ENCODE results near the gene NAGS. TPM values are rescaled to one million over a fixed set of nuclear protein-coding genes. Genes with fewer than 3 reads are reported as not detected.

Gene NAGS
- total RNA-seq, 1 experiment from 2014 or later, result 10.0 TPM

DNA sequence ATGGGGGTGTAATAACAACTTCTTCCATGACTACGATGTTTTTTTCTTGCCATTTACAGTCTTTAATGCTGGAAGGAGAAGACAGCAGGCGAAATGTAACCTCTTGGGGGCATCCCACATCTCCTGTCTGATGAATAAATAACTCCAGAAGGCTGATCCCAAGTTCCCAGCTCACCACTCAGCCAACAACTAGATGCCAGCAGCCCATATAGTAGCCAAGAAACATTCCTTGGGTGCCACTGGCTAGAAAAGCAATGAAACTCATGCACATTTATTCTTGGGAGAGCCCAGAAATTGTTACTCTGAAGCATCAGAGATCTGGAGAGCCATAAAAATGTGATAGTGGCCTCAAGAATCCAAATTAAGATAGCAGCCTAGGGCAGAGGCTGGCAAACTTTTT is 33.0 kb downstream of the NAGS start (continued):
- TF ChIP-seq SIN3A (IDR thresholded peaks at IDR 0.05; ENCODE audit: low read depth), result no peak
- no peak for TF ChIP-seq EZH2 (IDR thresholded peaks at IDR 0.05)
- TF ChIP-seq FOSL1 (IDR thresholded peaks at IDR 0.05; ENCODE audit: low read depth), result no peak
- TF ChIP-seq EGR1 (IDR thresholded peaks at IDR 0.05; ENCODE audit: low read depth), result no peak
- TF ChIP-seq RAD21 (IDR thresholded peaks at IDR 0.05; ENCODE audit: low read depth), result no peak
- TF ChIP-seq CBX3 (IDR thresholded peaks at IDR 0.05; ENCODE audit: low read depth), result no peak

DNA sequence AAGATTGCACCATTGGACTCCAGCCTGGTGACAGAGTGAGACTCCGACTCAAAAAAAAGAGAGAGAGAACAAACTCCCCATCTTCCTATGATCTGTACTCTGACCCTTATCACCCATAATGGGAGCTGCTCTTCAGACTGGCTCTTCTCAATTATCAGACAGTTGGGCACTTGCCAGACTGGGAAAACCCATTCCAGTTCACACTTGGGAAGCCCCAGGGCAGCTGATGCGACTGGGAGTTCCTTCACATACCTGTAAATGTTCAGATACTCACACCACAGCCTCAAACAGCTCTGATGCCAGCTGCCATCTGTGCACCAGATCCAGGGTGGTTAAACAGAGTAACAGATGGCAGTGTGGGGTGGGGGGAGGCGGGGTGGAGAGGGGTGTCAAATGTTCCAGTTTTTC is 34.2 kb downstream of the NAGS start:
- Histone ChIP-seq H3K4me3 (replicated peaks in 1 of 2; ENCODE audit: low read depth in 1 of 2, low read length in 2 of 2) (no peak overlapping the region), H3K9me3 (ENCODE audit: control insufficient read depth in 1 of 2, insufficient read depth in 1 of 2, low read depth in 1 of 2, low read length in 2 of 2) (no peaks in the 10 kb centered on the region), H3K79me2 (ENCODE audit: insufficient read depth, low read length) (peaks cover 65% of the 10 kb centered on the region), H3K4me2 (ENCODE audit: low read length) (no peak overlapping the region), H3K36me3 (ENCODE audit: control insufficient read depth in 1 of 2, insufficient read depth in 2 of 2, low read length in 2 of 2) (peaks cover 35 to 43% of the 10 kb centered on the region in 2 experiments; a peak in 3 of 4 replicates), H3K9ac (ENCODE audit: low read length) (no peak overlapping the region), H4K20me1 (ENCODE audit: insufficient read depth) (peaks cover 12% of the 10 kb centered on the region; the same call in 1 of the 2 replicates), H3K27ac (ENCODE audit: low read depth, low read length) (no peak overlapping the region), H3K4me1 (ENCODE audit: control insufficient read depth in 1 of 2, insufficient read depth in 2 of 2, low read length in 2 of 2) (no peaks in the 10 kb centered on the region), H3K27me3 (ENCODE audit: insufficient read depth, low read length) (no peaks in the 10 kb centered on the region), H3K9me2 (ENCODE audit: insufficient read depth) (no peaks in the 10 kb centered on the region), H2AFZ (ENCODE audit: low read depth, low read length, poor library complexity, severe bottlenecking) (no peak overlapping the region)
- DNase-seq (ENCODE audit: low read depth, low spot score) (no peak), ATAC-seq (no peak)
- no TSS peak for BruUV-seq (replicated peaks)
- ChIA-PET RAD21 (ENCODE audit: low non-redundant PET in 1 of 2, low total read pairs in 2 of 2, uncharacterized antibody in 2 of 2, unreplicated experiment in 2 of 2) (no interaction called here), POLR2A (no interaction called here), CTCF (no interaction called here)
- no peak for TF ChIP-seq RAD21 (IDR thresholded peaks at IDR 0.05; ENCODE audit: low read depth)
- TF ChIP-seq, protein P1, sequence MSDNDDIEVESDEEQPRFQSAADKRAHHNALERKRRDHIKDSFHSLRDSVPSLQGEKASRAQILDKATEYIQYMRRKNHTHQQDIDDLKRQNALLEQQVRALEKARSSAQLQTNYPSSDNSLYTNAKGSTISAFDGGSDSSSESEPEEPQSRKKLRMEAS (IDR thresholded peaks at IDR 0.05), result no peak
- TF ChIP-seq, protein P2, sequence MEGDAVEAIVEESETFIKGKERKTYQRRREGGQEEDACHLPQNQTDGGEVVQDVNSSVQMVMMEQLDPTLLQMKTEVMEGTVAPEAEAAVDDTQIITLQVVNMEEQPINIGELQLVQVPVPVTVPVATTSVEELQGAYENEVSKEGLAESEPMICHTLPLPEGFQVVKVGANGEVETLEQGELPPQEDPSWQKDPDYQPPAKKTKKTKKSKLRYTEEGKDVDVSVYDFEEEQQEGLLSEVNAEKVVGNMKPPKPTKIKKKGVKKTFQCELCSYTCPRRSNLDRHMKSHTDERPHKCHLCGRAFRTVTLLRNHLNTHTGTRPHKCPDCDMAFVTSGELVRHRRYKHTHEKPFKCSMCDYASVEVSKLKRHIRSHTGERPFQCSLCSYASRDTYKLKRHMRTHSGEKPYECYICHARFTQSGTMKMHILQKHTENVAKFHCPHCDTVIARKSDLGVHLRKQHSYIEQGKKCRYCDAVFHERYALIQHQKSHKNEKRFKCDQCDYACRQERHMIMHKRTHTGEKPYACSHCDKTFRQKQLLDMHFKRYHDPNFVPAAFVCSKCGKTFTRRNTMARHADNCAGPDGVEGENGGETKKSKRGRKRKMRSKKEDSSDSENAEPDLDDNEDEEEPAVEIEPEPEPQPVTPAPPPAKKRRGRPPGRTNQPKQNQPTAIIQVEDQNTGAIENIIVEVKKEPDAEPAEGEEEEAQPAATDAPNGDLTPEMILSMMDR (IDR thresholded peaks at IDR 0.05 in 2 of 3, conservative IDR thresholded peaks at IDR 0.05 in 1 of 3; ENCODE audit: borderline replicate concordance in 1 of 3, insufficient read depth in 1 of 3, low read depth in 2 of 3, low read length in 2 of 3), result no peak
- no peak for TF ChIP-seq EZH2 (IDR thresholded peaks at IDR 0.05)
- no peak for TF ChIP-seq SP1 (IDR thresholded peaks at IDR 0.05; ENCODE audit: low read depth)
- TF ChIP-seq, protein P3, sequence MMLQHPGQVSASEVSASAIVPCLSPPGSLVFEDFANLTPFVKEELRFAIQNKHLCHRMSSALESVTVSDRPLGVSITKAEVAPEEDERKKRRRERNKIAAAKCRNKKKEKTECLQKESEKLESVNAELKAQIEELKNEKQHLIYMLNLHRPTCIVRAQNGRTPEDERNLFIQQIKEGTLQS (IDR thresholded peaks at IDR 0.05), result no peak
- TF ChIP-seq POLR2AphosphoS5 (IDR thresholded peaks at IDR 0.05; ENCODE audit: low read depth, low read length), result no peak
- intact Hi-C loops (cut with micrococcal nuclease), result no loop called here

Data from HCT116 (cell line).